Ascending aorta (tissue), 2 donors: ENCODE data around the gene PCNX2. TPM values are rescaled to one million over a fixed set of nuclear protein-coding genes. Genes with fewer than 3 reads are reported as not detected.
A peak's percentile ranks its signal among the peaks of the same experiment; 100 is the strongest.

Source experiments
- DNase-seq, 2 donors: peaks; one replicate each; pipeline ENCODE4 v3.0.0-alpha.2; 2019; ENCODE audit warnings: low spot score in 2 of 2
- H3K27ac ChIP-seq, 2 donors: fragments of 200-600 bp; sonication (generic); one replicate each; pipeline ENCODE4 v1.5.1; 2016 to 2017; ENCODE audit warnings: mild to moderate bottlenecking in 1 of 2
- H3K27me3 ChIP-seq: fragments of 200-600 bp; sonication (generic); one replicate; pipeline ENCODE4 v1.5.1; 2017
- H3K36me3 ChIP-seq, 2 donors: fragments of 200-600 bp; sonication (generic); one replicate each; pipeline ENCODE4 v1.5.1; 2016
- H3K4me1 ChIP-seq, 2 donors: fragments of 200-600 bp; sonication (generic); one replicate each; pipeline ENCODE4 v1.5.1; 2016 to 2017; ENCODE audit warnings: mild to moderate bottlenecking in 1 of 2
- H3K4me3 ChIP-seq, 2 donors: fragments of 200-600 bp; sonication (generic); one replicate each; pipeline ENCODE4 v1.5.1; 2016 to 2017; ENCODE audit warnings: mild to moderate bottlenecking in 1 of 2
- H3K9me3 ChIP-seq, 2 donors: fragments of 200-600 bp; sonication (generic); one replicate each; pipeline ENCODE4 v1.5.1; 2016
- intact Hi-C: fragments of 100-400 bp; cut with DNase I; formaldehyde crosslinking; loops from one replicate; pipeline ENCODE4 v1.15.1; 2023
- total RNA-seq: library from RNA; depleted of rRNA; stranded (reverse); fragments of >200 nt; gene quantifications from one replicate; pipeline ENCODE4 v1.1.0, GENCODE V29; 2016
- TF ChIP-seq, protein P1 (sequence below), 3 experiments: fragments of 200-600 bp in 2 of 3; fragments of 450-650 bp in 1 of 3; sonication (generic) in 2 of 3; IDR thresholded peaks; one replicate each; pipeline ENCODE4 v1.5.1; 2016 to 2019; ENCODE audit warnings: antibody characterized with exemption in 3 of 3, mild to moderate bottlenecking in 1 of 3, moderate library complexity in 1 of 3

Gene PCNX2
- total RNA-seq = 13.6 TPM

DNA sequence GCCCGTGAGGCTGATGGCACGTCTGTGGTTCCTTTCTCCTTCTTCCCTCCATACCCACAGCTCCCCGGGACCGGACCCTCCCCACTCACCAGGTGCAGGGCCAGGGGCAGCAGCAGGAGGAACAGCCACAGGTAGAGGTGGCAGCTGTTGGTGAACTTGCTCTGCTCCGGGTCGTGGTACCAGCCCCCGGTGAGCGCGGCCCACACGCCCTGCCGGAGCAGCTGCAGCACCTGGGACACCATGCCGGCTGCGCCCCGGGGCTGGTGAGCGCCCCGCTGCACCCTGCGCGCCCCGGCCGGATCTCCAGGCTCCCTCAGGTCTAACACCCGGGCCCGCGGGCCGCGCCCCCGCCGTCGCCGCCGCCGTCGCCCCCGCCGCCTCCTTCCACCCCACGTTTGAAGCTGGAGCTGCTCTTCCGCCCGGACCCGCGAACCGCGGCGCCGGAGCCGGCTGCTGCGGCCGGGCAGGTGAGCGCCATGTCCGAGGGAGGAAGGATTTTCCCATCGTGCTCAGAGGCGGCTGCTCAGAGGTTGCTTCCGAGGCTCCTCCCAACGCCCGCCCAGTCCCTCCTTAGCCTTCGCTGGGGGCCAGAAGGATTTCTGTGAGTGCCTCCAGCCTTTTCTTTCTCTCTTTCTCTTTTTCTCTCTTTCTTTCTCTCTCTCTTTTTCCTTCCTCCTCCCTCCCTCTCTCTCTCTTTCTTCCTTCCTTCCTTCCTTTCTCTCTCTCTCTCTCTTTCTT, at the start of gene PCNX2:
TSS of gene PCNX2 (minus strand) at position 489 of the 738 bp plus-strand sequence. CDS start at position 242, 247 bp downstream.
- Histone ChIP-seq H3K4me3 (peak within 1 kb of the TSS; percentile 63 to 75), H3K27ac (peak within 1 kb of the TSS; percentile 9 to 24), H3K4me1 (no peaks in the 10 kb centered on the region), H3K27me3 (no peaks in the 10 kb centered on the region), H3K36me3 (no peaks in the 10 kb centered on the region), H3K9me3 (no peaks in the 10 kb centered on the region)
- intact Hi-C loops = no loop called here
- TF ChIP-seq, protein P1, sequence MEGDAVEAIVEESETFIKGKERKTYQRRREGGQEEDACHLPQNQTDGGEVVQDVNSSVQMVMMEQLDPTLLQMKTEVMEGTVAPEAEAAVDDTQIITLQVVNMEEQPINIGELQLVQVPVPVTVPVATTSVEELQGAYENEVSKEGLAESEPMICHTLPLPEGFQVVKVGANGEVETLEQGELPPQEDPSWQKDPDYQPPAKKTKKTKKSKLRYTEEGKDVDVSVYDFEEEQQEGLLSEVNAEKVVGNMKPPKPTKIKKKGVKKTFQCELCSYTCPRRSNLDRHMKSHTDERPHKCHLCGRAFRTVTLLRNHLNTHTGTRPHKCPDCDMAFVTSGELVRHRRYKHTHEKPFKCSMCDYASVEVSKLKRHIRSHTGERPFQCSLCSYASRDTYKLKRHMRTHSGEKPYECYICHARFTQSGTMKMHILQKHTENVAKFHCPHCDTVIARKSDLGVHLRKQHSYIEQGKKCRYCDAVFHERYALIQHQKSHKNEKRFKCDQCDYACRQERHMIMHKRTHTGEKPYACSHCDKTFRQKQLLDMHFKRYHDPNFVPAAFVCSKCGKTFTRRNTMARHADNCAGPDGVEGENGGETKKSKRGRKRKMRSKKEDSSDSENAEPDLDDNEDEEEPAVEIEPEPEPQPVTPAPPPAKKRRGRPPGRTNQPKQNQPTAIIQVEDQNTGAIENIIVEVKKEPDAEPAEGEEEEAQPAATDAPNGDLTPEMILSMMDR (IDR thresholded peaks at IDR 0.05) = no peak
- DNase-seq = no peak

DNA sequence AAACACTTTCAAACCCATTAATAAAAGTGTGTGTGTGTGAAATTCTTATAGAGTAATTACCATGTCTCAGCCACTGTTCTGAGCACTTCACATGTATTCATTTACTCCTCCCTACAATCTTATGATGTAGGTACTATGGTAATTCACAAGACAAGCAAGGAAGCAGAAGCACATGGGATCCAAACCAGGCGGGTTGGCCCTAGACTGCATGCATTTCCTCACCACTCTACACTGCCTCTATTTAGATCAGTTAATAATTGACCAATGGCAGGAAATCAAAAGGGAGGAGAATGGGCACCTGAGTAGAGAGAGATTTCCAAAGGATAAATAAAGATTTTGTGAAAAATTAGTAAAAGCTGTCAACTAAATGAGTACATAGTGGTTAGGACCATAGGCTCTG, 47.7 kb upstream of the PCNX2 start:
- Histone ChIP-seq H3K36me3 (no peaks in the 10 kb centered on the region), H3K27ac (no peak overlapping the region), H3K4me3 (no peak overlapping the region), H3K9me3 (no peaks in the 10 kb centered on the region), H3K27me3 (no peaks in the 10 kb centered on the region), H3K4me1 (no peaks in the 10 kb centered on the region)
- intact Hi-C loops = no loop called here
- TF ChIP-seq, protein P1 (IDR thresholded peaks at IDR 0.05) = no peak
- no peak for DNase-seq

DNA sequence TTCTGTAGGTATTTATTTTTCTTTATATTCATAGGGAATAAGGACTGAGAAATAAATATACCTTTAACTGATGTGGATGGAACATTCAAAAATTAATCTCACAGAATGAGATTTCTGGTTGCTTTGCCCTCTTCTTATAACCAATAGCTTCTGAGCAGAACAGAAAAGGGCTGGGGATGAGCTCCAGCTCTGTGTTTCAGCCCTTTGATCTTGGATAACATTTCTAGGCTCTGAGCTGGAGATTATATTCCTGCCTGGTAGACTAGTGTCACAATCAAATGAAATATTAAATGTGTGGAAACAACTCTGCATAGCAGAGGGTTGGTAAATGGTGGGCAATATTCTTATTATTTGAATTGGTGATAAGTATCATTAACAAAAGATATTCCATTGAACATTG, 46.6 kb upstream of the PCNX2 start:
- Histone ChIP-seq H3K9me3 (no peaks in the 10 kb centered on the region), H3K27ac (no peak overlapping the region), H3K4me1 (no peaks in the 10 kb centered on the region), H3K36me3 (no peaks in the 10 kb centered on the region), H3K4me3 (no peak overlapping the region), H3K27me3 (no peaks in the 10 kb centered on the region)
- TF ChIP-seq, protein P1 (IDR thresholded peaks at IDR 0.05) = no peak
- intact Hi-C loops = no loop called here
- DNase-seq = no peak

DNA sequence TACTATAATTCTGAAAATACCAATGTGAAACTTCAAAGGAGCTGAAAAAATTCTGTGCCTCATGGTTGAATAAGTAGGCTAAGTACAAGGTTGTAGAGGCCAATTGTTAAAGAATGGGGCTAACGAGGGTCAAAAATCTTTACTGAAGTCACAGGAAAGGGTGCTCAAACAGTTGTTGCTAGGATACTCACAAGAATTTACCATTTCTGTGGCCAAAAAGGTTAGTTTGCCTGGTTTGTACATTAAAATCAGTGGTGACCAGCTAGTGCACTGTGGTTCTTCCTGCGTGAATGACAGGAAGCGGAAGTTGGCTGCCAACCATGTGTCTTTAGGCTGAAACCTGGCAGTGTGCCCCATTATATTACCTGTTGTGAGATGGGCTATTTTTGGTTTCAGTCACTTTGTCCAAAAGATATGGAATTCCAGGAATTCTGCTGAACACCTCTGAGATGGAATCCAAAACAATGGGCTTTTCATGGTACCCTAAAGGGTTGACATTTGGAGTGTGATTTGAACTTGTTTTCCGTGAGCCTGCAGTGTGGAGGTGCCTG, 45.5 kb upstream of the PCNX2 start:
- TF ChIP-seq, protein P1 (IDR thresholded peaks at IDR 0.05) = no peak
- Histone ChIP-seq H3K36me3 (no peaks in the 10 kb centered on the region), H3K4me3 (no peak overlapping the region), H3K4me1 (no peaks in the 10 kb centered on the region), H3K27me3 (no peaks in the 10 kb centered on the region), H3K27ac (no peak overlapping the region), H3K9me3 (no peaks in the 10 kb centered on the region)
- intact Hi-C loops = no loop called here
- no peak for DNase-seq

DNA sequence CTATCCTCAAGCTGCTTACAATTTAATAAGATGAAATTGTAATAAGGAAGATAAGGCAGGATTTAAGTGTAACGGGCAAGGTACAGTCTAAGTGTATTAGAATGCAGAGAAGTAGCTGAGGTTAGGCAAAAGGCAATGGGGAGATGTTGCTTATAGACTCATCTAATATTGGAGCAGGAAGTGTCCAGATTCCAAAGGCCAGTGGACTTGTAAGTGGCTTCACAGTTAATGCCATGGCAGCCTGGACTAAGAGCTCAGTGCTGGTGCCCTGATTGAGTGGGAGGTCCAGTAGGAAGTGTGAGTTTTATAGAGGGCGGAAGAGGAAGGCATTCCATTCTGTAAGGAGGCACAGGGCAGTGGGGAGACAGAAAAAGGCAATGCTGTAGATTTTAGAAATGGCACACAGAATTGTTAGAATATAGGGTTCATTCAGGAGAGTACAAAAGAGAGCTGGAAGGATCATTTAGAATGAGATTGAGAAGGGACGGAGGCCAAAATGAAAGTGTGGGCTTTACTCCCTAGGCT, 44.6 kb upstream of the PCNX2 start:
- intact Hi-C loops = no loop called here
- DNase-seq = no peak
- Histone ChIP-seq H3K36me3 (no peaks in the 10 kb centered on the region), H3K27me3 (no peaks in the 10 kb centered on the region), H3K9me3 (no peaks in the 10 kb centered on the region), H3K4me1 (no peaks in the 10 kb centered on the region), H3K4me3 (no peak overlapping the region), H3K27ac (no peak overlapping the region)
- TF ChIP-seq, protein P1 (IDR thresholded peaks at IDR 0.05) = no peak
